ENCODE measurements around the gene SPO11. TPM values are rescaled to one million over a fixed set of nuclear protein-coding genes. Genes with fewer than 3 reads are reported as not detected.

SPO11 gene
- not detected in 3 replicates for total RNA-seq

GRCh38 chr20:57329608-57330221 lies at the start of gene SPO11:
Gene SPO11, plus strand, starts transcription at chr20:57329803. Its CDS starts 65 bp downstream, at chr20:57329868.
- no peaks in the 10 kb centered on the region for H3K9me3 Mint-ChIP-seq
- DNase-seq (ENCODE audit: low spot score in 2 of 2, unreplicated experiment in 2 of 2), result no peak
- no peak within 1 kb of the TSS for H3K4me3 Mint-ChIP-seq
- H3K27me3 Mint-ChIP-seq (ENCODE audit: low read depth), result peaks cover 11% of the 10 kb centered on the region
- peaks cover 26% of the 10 kb centered on the region for H3K4me1 Mint-ChIP-seq
- H3K27ac Mint-ChIP-seq, result no peak within 1 kb of the TSS
- no peak for TF ChIP-seq CTCF (IDR thresholded peaks at IDR 0.05; ENCODE audit: unreplicated experiment)
- H3K36me3 Mint-ChIP-seq, result no peaks in the 10 kb centered on the region

- H3K4me1 Mint-ChIP-seq, result peaks cover 43% of the 10 kb centered on the region
- H3K9me3 Mint-ChIP-seq, result no peaks in the 10 kb centered on the region
- TF ChIP-seq CTCF (IDR thresholded peaks at IDR 0.05; ENCODE audit: unreplicated experiment), result no peak
- H3K4me3 Mint-ChIP-seq, result no peak overlapping the region
- no peak overlapping the region for H3K27ac Mint-ChIP-seq
- no peaks in the 10 kb centered on the region for H3K36me3 Mint-ChIP-seq
- no peak for DNase-seq (ENCODE audit: low spot score in 2 of 2, unreplicated experiment in 2 of 2)
- H3K27me3 Mint-ChIP-seq (ENCODE audit: low read depth), result no peaks in the 10 kb centered on the region
These were observed 49.4 kb upstream of the SPO11 start for GRCh38 chr20:57280221-57280620.

GRCh38 chr20:57281900-57282299 lies 47.7 kb upstream of the SPO11 start:
- Mint-ChIP-seq H3K36me3 (no peaks in the 10 kb centered on the region), H3K4me1 (peaks cover 37% of the 10 kb centered on the region), H3K9me3 (no peaks in the 10 kb centered on the region), H3K27ac (no peak overlapping the region), H3K27me3 (ENCODE audit: low read depth) (no peaks in the 10 kb centered on the region), H3K4me3 (no peak overlapping the region)
- no peak for TF ChIP-seq CTCF (IDR thresholded peaks at IDR 0.05; ENCODE audit: unreplicated experiment)
- no peak for DNase-seq (ENCODE audit: low spot score in 2 of 2, unreplicated experiment in 2 of 2)

- peak overlapping the region; percentile 63 for H3K27ac Mint-ChIP-seq
- no peaks in the 10 kb centered on the region for H3K27me3 Mint-ChIP-seq (ENCODE audit: low read depth)
- H3K36me3 Mint-ChIP-seq, result no peaks in the 10 kb centered on the region
- TF ChIP-seq CTCF (IDR thresholded peaks at IDR 0.05; ENCODE audit: unreplicated experiment), result no peak
- H3K4me3 Mint-ChIP-seq, result no peak overlapping the region
- no peak for DNase-seq (ENCODE audit: low spot score in 2 of 2, unreplicated experiment in 2 of 2)
- H3K9me3 Mint-ChIP-seq, result no peaks in the 10 kb centered on the region
- H3K4me1 Mint-ChIP-seq, result peaks cover 43% of the 10 kb centered on the region
These were observed 46.8 kb upstream of the SPO11 start for GRCh38 chr20:57282670-57283361.

GRCh38 chr20:57283860-57284259 lies 45.7 kb upstream of the SPO11 start:
- peaks cover 45% of the 10 kb centered on the region for H3K4me1 Mint-ChIP-seq
- no peaks in the 10 kb centered on the region for H3K9me3 Mint-ChIP-seq
- DNase-seq (ENCODE audit: low spot score in 2 of 2, unreplicated experiment in 2 of 2), result no peak
- H3K4me3 Mint-ChIP-seq, result no peak overlapping the region
- H3K27me3 Mint-ChIP-seq (ENCODE audit: low read depth), result no peaks in the 10 kb centered on the region
- no peak for TF ChIP-seq CTCF (IDR thresholded peaks at IDR 0.05; ENCODE audit: unreplicated experiment)
- no peaks in the 10 kb centered on the region for H3K36me3 Mint-ChIP-seq
- no peak overlapping the region for H3K27ac Mint-ChIP-seq

Measured in mesothelial cell of epicardium (in vitro differentiated cells).